Suppressor macrophage treated with lipopolysaccharide for 4 hours (primary cell): ENCODE data around the gene PCK1.

Experiments
- DNase-seq: peaks from one replicate; pipeline ENCODE4 v3.0.0-alpha.2; 2020

PCK1 gene

DNA sequence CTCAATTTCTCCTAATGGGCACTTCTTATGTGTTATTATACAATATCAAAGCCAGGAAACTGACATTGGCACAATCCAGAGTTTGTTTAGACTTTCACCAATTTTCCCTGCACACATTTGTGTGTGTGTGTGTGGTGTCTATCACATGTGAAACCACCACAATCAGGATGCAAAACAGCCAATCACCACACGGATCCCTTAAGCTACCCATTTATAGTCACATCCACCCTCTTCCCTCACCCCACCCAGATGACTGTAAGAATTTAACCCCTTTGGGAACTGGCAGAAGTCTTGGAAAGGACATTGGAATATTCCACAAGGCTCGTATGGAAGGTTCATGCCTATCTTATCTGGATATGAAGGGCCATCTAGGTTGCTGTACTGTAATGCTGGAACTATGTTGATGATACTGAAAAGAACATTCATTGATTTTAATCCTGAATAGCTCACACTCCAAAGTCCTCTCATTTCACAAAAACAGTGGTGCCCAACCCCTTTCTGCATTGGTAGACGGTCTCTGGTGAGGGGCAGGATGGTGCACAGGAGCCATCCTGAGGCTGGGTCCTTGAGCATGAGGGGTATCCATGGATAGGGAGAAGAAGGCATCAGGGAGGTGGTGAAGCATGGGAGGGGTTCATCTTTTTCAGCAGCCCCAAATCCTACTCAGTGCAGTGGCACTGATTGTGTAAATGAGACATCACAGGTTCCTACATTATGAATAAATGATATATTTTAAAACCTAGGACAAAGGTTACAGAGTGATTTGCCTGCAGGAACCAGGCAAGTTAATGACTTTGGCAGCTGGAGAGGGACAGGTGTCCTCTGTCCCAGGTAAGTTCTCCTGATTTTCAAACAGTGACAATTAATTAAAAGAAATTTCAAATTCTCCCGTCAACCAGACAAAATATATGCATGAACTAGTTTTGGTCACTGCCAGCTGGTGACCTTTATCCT, 23.9 kb upstream of the PCK1 start:
- no peak for DNase-seq

- DNase-seq = no peak
Observed at GRCh38 chr20:57537822-57538221, 23.1 kb upstream of the PCK1 start.

- DNase-seq = no peak
Observed at GRCh38 chr20:57539889-57540288, 21.0 kb upstream of the PCK1 start.

GRCh38 chr20:57540890-57541580, 19.9 kb upstream of the PCK1 start:
- no peak for DNase-seq

GRCh38 chr20:57543754-57544153, 17.2 kb upstream of the PCK1 start:
- DNase-seq = no peak

DNA sequence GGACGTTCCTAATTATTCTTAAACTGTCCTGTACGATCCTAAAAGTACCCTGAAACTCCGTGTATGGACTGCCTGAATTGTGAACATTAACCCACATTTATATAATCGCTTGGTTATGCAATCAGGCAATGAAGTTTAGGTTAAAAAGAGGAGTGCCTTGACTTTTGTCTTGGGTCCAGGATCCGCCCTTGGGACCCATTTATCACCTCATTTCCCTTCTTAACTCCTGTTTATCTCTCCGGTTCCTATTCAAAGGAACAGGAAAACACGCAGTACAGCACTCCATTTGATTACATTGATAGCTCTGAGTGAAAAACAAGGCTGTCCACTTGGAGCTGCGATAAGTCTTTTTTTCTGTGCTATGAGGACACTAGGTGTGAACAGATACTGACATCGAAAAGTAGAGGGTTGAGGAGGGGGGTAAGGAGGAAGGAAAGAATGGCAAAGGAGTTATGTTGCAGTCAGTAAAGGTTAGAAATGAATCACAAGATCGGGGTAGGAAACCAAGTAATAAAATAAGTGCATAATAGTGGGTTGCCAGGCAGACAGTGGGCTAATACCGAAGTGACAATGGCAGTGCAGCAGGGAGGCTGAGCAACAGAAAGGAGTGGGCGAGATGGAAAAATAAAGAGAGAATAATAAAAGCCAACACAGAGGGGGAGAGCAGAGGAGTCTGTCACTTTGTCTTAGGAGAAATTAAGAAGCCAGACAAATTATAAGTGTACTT, 15.9 kb upstream of the PCK1 start:
- DNase-seq = no peak

GRCh38 chr20:57545927-57546662, 14.8 kb upstream of the PCK1 start:
- DNase-seq = no peak

- no peak for DNase-seq
Observed at GRCh38 chr20:57546956-57547649, 13.8 kb upstream of the PCK1 start.

DNA sequence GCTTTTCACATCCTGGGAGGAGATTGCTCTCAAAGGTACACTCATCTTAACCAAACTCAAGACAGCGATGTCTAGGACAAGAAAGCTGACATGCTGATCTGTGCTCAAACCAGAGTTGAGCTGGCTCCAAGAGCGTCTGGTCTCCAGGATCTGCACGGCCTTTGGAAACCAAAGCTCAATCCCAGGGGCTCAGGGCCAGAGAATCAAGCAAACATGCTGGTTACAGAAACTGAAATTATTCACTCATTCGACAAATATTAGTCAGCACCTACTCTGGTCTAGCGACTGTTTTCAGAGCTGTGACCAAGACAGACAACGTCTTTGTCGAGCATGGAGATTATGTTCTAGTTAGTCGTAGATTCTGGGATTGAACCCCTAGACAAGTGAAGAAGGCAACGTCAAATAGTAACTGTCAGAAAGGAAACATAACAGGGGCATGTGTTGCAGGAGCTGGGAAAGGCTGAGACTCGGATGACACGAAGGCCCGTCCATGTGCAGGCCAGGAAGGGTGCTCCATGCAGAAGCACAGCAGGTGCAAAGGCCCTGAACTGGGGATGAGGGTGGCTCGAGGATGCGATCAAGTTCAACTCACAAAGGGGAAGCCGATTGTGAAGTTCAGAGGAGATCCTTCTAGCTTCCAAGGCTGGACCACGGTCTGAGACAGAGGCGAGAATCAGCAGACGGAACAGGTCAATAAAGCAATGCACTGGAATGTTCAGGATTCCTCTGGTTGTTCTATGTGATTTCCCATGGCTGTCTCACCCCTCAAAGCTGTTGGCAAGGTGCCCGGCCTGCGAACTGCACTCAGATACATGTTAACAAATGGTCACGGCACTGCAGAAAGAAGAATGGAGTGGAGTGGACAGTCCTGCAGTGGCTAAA, 12.5 kb upstream of the PCK1 start:
- no peak for DNase-seq

DNA sequence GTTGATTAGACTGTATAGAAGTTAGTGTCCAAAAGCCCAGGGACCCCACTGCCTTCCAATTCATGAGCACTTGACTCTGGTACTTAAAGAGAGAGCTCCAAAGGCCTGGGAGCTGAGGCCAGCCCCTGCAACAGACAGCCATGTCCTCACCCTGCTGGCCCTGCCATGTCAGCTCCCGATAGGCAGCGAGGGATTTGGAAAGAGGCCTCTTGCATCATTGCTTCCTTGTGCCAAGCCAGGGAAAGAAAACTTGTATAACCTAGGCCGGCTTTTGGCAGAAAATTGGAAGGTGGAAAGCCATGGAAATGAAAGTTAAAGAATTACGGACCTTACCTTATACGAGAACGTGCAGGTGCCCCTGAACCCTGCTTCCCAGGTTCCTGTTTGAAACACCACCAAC, 8.4 kb upstream of the PCK1 start:
- DNase-seq = no peak

- no peak for DNase-seq
Observed at GRCh38 chr20:57553376-57554018, 7.4 kb upstream of the PCK1 start.

DNA sequence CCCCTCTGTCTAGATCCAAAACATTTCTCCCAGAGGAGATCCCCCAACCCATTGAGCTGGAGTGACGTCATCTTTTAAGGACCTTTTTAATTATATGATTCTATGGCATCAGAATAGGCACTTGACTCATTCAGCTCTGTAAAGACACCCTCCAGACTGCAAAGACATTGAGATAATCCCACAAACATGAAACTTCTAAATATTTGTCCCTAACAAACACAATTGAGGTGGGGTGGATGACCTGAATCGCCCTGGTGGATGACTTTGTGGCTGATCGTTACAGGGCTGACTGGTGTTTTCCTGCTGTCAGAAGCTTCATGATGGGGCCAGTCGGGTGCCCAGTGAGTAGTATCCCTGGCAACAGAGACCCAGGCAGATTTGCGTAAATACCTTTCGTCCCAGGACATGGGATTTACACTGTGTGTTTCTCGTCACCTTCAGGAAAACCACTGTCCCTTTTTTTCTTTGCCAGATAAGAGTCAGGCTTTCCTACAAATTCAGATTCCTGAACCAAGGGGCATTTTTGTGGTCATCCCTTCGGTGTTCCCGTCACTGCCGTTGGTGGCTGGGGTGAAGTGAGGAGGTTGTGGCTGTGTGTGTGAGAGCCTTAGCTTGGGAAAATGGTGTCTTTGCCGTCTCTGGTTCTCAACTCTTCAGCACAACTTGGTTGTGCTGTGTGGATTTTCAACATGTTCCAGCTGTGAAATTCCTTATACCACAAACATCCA, 5.3 kb upstream of the PCK1 start:
- DNase-seq = no peak

- no peak for DNase-seq
Observed at GRCh38 chr20:57556980-57557274, 4.0 kb upstream of the PCK1 start.

- no peak for DNase-seq
Observed at GRCh38 chr20:57557926-57558613, 2.8 kb upstream of the PCK1 start.

DNA sequence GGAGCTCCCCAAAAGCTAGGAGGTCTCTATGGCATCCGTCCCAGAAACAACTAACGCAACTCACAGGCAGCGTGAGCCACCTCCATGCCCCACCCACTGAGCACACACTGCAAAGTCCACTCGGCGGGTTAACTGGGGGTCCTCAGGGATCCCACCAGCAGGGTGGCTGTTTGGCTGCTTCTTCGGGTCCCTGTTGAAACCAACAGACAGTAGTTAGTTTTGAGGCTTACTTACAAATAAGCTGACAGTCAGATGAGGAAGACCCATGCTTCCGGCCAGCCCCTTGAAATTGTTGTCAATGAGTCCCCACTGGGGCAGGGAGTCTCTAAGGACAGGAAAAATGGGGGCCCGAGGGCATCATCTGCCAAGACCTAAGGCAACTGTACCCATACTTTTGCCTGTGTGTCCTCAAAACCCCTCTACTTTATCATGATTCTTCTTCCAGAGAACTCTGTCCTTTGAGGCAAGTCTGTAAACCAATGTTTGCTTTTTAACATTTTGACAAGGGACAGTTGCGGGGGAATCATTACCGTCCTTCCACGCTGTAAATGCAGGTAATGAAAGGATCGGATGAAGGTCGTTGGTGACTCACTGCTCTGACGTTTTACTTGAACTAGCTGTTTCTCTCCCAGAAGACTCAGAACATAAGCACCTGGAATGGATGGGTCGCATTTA, 2.2 kb upstream of the PCK1 start:
- DNase-seq = no peak

GRCh38 chr20:57559289-57559634, 1.6 kb upstream of the PCK1 start:
- no peak for DNase-seq

DNA sequence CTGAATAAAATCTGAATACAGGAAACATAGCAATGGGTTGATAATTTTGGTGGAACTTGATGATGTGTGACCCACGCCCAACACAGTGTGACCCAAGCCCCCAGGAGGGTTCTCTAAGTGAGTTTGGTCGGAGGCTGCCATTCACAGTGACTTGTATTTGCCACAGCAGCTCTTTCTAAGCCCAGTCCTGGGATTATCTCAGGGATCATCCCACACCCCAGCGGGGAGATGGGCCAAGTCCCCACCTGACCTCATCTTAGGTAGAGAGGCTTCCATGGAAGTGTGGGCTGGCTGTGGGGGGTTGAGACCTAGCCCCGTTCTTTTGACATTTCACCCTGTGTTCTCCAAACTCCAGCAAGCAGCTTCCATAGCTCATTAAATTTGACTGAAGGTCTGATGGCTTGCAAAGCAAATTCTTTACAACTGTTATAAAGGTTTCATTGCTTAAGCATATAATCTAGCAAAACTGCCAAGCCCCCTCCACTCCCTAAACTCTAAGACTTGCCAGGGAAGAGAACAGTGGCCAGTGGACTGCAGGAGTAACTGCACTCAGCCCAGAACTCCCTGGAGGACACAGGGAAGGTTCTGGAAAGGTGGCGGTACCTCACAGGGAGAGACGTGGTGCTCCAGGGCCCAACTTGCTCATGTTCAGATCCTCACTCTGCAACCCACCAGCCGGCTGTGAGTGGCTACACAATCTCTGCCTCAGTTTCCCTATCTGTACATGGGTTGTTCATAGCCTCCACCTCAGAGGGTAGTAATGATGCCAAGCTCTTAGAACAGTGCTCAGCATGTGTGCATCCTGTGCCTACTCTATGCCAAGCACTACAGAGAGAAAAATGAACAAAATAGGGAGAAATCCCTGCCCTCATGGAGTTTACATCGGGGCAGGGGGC, 1.0 kb upstream of the PCK1 start:
- no peak for DNase-seq
